ENCODE results near the gene SRPK2. TPM values are rescaled to one million over a fixed set of nuclear protein-coding genes. Genes with fewer than 3 reads are reported as not detected.

Gene SRPK2
- total RNA-seq, 3 donors from 2014 or later, result 44.6 to 68.2 (median 60.6) TPM

GRCh38 chr7:105346593-105347322 is 42.0 kb downstream of the SRPK2 start:
- intact Hi-C loops (cut with DNase I; ENCODE audit: low total_unique reads), result no loop called here
- no peak for DNase-seq (ENCODE audit: low spot score in 2 of 2)
- H3K4me3 ChIP-seq, result no peak overlapping the region

GRCh38 chr7:105346138-105346537 is 42.6 kb downstream of the SRPK2 start:
- H3K36me3 ChIP-seq, result no peaks in the 10 kb centered on the region
- no peaks in the 10 kb centered on the region for H3K9me3 ChIP-seq
- TF ChIP-seq POLR2AphosphoS5 (IDR thresholded peaks at IDR 0.05) (no peak), CTCF (IDR thresholded peaks at IDR 0.05) (no peak), POLR2A (IDR thresholded peaks at IDR 0.05) (no peak)
- intact Hi-C loops (cut with DNase I; ENCODE audit: low total_unique reads), result no loop called here
- H3K27me3 ChIP-seq, result no peaks in the 10 kb centered on the region
- no peak overlapping the region for H3K4me3 ChIP-seq
- H3K27ac ChIP-seq, result no peak overlapping the region
- DNase-seq (ENCODE audit: low spot score in 2 of 2), result no peak
- H3K4me1 ChIP-seq, result no peaks in the 10 kb centered on the region

More at GRCh38 chr7:105346593-105347322, 42.0 kb downstream of the SRPK2 start:
- TF ChIP-seq POLR2AphosphoS5 (IDR thresholded peaks at IDR 0.05) (no peak), CTCF (IDR thresholded peaks at IDR 0.05) (no peak), POLR2A (IDR thresholded peaks at IDR 0.05) (no peak)
- Histone ChIP-seq H3K27me3 (no peaks in the 10 kb centered on the region), H3K27ac (no peak overlapping the region), H3K9me3 (no peaks in the 10 kb centered on the region), H3K36me3 (no peaks in the 10 kb centered on the region), H3K4me1 (no peaks in the 10 kb centered on the region)

GRCh38 chr7:105345725-105346124 is 43.0 kb downstream of the SRPK2 start:
- H3K27me3 ChIP-seq, result no peaks in the 10 kb centered on the region
- no peaks in the 10 kb centered on the region for H3K36me3 ChIP-seq
- no peaks in the 10 kb centered on the region for H3K4me1 ChIP-seq
- no peak for DNase-seq (ENCODE audit: low spot score in 2 of 2)
- intact Hi-C loops (cut with DNase I; ENCODE audit: low total_unique reads), result no loop called here
- no peak overlapping the region for H3K27ac ChIP-seq
- no peak overlapping the region for H3K4me3 ChIP-seq
- TF ChIP-seq CTCF (IDR thresholded peaks at IDR 0.05) (no peak), POLR2AphosphoS5 (IDR thresholded peaks at IDR 0.05) (no peak), POLR2A (IDR thresholded peaks at IDR 0.05) (no peak)
- no peaks in the 10 kb centered on the region for H3K9me3 ChIP-seq

GRCh38 chr7:105345003-105345402 is 43.7 kb downstream of the SRPK2 start:
- no peaks in the 10 kb centered on the region for H3K36me3 ChIP-seq
- intact Hi-C loops (cut with DNase I; ENCODE audit: low total_unique reads), result no loop called here

More at GRCh38 chr7:105345003-105345402, 43.7 kb downstream of the SRPK2 start:
- no peak for DNase-seq (ENCODE audit: low spot score in 2 of 2)
- Histone ChIP-seq H3K27me3 (no peaks in the 10 kb centered on the region), H3K9me3 (no peaks in the 10 kb centered on the region), H3K27ac (no peak overlapping the region), H3K4me1 (no peaks in the 10 kb centered on the region), H3K4me3 (no peak overlapping the region)
- no peak for TF ChIP-seq POLR2AphosphoS5 (IDR thresholded peaks at IDR 0.05)
- no peak for TF ChIP-seq CTCF (IDR thresholded peaks at IDR 0.05)
- no peak for TF ChIP-seq POLR2A (IDR thresholded peaks at IDR 0.05)

Data from breast epithelium (tissue), 4 donors.